ENCODE data around the gene ATP1A3. TPM values are rescaled to one million over a fixed set of nuclear protein-coding genes. Genes with fewer than 3 reads are reported as not detected.
"Not testable (repeated sequence)": the region's sequence is repeated elsewhere in the genome, so short reads cannot be mapped to it uniquely, and the experiment has no call there.

The ATP1A3 gene
- total RNA-seq, 4 donors from 2014 or later = 0.13 to 0.28 TPM; not detected in 2

DNA sequence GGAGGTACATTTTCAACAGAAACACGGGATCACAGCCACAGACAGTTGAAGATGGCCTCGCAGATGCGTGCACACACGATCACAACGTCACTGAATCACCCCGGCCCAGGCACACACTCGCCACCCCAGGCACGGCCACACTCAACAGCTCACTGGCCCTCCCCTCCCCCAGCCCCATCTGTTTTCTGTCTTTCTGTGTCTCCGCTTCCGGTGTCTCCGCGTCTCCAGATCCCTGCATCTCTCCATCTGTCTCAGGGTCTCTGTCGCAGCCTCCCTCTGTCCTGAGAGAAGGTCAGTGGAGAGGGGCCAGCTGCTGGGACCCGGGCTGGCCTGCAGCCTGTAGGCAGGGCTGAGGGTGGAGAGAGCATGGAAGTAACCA, 3.8 kb upstream of the ATP1A3 start:
- TF ChIP-seq, protein P1, sequence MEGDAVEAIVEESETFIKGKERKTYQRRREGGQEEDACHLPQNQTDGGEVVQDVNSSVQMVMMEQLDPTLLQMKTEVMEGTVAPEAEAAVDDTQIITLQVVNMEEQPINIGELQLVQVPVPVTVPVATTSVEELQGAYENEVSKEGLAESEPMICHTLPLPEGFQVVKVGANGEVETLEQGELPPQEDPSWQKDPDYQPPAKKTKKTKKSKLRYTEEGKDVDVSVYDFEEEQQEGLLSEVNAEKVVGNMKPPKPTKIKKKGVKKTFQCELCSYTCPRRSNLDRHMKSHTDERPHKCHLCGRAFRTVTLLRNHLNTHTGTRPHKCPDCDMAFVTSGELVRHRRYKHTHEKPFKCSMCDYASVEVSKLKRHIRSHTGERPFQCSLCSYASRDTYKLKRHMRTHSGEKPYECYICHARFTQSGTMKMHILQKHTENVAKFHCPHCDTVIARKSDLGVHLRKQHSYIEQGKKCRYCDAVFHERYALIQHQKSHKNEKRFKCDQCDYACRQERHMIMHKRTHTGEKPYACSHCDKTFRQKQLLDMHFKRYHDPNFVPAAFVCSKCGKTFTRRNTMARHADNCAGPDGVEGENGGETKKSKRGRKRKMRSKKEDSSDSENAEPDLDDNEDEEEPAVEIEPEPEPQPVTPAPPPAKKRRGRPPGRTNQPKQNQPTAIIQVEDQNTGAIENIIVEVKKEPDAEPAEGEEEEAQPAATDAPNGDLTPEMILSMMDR (IDR thresholded peaks at IDR 0.05) = no peak
- ATAC-seq (ENCODE audit: low FRiP score) = no peak

DNA sequence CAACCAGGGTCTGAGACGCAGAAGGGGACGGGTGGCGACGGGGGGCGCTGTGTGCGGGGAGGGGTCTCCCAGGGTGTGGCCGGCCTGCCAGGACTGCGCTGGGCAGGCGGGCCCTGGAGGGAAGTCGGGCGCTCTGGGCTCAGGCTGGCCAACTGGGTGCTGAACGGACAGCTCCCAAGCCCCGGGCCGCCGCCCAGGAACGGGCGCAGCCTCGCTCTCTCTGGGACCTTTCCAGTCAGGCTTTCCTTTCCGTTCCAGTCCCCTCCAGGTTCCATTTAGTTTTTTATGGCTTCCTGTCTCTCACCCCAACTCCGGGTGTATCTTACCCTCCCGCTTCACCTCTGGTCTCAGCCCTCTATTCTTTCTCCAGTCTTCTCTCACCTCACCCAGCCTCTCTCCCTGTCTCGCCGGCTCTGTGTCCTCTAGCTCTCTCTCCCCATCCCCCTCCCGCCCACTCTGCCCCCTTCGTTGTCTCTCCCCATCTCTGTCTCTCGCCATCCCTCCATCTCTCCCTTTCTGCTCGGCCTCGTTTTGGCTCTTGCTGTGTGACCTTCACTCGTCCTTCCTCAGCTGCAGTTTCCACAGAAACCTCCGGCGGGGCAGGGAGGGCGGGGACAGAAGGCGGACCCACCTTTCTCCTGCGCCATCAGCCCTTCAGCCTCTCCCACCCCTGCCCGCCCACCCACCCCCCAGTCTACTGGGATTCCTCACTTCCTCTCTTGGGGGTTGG, 3.3 kb upstream of the ATP1A3 start:
- DNase-seq (ENCODE audit: low spot score) (no peak), ATAC-seq (ENCODE audit: low FRiP score) (no peak)
- TF ChIP-seq, protein P1 (IDR thresholded peaks at IDR 0.05) = no peak

More for the DNA sequence above, 3.8 kb upstream of the ATP1A3 start:
- DNase-seq (ENCODE audit: low spot score) = no peak

DNA sequence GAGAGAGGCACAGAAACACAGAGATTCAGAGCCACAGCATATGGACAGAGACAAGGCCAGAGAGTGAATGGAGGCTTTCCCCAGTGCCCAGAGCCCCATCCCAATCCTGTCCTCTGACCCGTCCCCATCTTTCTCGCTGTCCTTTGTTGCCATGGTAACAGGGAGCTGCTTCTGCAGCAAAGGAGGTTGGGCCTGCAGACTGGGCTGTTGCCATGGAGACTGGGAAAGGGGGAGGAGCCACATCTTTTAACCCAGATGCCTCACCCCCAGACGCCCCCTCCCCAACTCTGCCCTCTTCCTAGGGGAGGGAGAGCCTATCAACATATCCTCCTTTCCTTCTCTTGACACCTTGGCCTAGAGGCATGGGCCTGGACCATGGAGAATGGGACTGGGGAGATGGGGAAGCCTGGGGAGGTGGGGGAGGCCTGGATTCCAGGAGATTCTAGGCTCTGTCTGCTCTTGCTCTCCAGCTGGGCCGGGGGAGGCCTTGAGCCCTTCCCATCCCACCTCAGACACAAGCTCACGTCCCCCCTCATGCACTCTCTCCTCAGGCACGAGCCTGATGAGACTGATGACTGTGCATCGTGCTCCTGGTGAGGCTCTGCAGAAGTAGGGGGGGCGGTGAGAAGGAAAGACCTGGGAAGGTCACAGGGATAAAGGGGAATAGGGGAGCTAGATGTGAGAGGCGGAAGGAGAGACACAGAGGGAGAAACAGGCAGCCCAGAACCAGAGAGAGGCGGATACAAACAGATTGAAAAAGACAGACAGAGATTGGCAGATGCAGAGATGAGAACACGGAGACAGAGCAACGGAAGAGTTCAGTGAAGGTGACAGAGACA, 2.1 kb upstream of the ATP1A3 start:
- TF ChIP-seq, protein P1 (IDR thresholded peaks at IDR 0.05) = no peak
- DNase-seq (ENCODE audit: low spot score) (no peak), ATAC-seq (ENCODE audit: low FRiP score) (no peak)

DNA sequence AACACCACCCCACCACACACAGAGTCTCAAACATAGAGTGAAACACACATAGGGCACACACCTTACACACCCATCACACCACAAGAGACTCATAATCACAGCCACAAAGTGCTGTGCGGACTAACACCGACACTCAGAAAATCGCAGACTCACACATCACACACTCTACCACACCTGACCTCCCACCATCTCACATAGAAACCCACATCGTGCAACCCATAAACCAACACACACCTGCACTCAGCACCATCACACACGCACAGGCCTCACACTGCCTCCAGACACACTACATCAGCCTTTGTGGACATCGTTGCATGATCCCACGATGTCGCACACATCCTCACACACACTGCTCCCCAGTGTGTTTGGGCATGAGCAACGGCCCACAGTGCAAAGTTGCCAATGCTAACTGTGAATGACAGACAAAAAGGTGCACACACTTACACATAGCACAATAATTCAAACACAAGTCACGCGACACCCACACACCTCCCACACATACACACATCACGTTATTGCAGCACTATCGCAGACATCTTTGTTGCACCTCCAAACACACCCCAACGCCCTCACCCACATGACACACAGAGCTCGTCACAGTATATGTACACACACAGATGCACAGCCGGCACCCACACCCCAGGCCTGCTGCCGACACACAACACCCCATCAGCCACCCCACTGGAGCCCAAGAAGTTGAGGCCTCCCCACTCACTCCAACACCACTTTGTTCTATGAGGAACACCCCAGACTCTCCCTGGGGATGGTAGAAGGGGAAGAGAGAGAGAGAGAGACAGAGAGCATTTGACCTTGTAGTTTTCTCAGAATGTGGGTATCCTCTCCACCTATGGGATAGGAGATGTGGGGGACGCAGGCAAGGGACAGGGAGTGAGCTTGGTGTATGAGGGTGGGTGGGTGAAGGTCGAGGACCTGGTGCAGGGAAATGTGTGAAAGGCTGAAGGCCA, 1.2 kb upstream of the ATP1A3 start:
- TF ChIP-seq, protein P1 (IDR thresholded peaks at IDR 0.05) = no peak
- no peak for DNase-seq (ENCODE audit: low spot score)
- no peak for ATAC-seq (ENCODE audit: low FRiP score)

DNA sequence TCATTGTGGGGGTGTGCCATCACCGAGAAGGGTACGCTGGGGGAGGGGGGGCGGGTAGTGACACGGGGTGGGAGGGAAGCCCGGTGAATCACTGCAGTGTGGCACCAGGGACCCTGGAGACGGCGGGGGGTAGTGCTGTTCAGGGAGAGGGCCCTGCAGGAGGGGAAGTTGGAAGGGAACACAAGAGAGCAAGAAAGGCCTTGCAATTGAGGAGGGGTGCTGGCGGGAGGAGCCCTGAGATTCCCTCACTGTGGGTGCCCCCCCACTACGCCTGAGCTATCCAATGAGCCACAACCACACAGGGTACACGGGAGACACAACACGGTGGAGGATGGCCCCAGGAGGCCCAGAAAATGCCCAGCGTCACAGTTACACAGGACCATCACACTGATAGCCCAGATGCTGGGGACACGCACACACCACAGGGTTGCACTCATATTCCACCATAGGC, 516 bp upstream of the ATP1A3 start:
- no peak for ATAC-seq (ENCODE audit: low FRiP score)
- TF ChIP-seq, protein P1 (IDR thresholded peaks at IDR 0.05) = no peak
- no peak for DNase-seq (ENCODE audit: low spot score)

DNA sequence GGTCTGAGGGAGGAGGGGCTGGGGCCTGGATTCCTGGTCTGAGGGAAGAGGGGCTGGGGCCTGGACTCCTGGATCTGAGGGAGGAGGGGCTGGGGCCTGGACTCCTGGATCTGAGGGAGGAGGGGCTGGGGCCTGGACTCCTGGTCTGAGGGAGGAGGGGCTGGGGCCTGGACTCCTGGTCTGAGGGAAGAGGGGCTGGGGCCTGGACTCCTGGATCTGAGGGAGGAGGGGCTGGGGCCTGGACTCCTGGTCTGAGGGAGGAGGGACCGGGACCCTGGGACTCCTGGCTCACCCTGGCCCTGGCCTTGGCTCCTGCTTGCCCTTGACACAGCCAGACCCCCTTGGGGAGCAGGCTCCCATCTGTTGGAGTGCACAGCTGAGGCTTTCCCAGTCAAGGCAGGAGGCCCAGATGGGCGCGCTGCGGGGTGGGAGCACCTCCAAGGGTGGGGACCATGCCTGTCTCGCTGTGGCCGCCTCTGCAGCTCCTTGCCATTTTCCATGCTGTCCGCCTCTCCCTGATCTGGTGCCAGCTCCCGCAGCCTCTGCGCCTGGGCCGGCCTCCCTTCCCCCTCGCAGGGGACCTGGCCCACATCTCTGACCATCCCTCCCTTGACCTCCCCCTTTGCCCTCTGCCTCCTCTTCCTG, 2.0 kb downstream of the ATP1A3 start:
- not testable (repeated sequence) for ATAC-seq (ENCODE audit: low FRiP score); DNase-seq (ENCODE audit: low spot score)
